HUDEP-2 (cell line): ENCODE results near the gene SPTLC1.
A peak's percentile ranks its signal among the peaks of the same experiment; 100 is the strongest.
"Not testable (repeated sequence)": the region's sequence is repeated elsewhere in the genome, so short reads cannot be mapped to it uniquely, and the experiment has no call there.

Source experiments
- DNase-seq, 76 experiments: peaks; one replicate each; lab custom pipeline; 2025; ENCODE audit not compliant: unreplicated experiment in 76 of 76; lab: John Stamatoyannopoulos, UW

SPTLC1 gene

GRCh38 chr9:92141144-92142129 is 26.2 kb upstream of the SPTLC1 start:
- peak in 2 of 76 experiments; percentile 3 to 10 for DNase-seq

GRCh38 chr9:92140754-92141143 is 25.5 kb upstream of the SPTLC1 start:
- no peak for DNase-seq

- DNase-seq: peak in 69 of 76 experiments; percentile 1 to 80 (median 51)
Measured at GRCh38 chr9:92140074-92140753, 25.0 kb upstream of the SPTLC1 start.

- peak in 1 of 76 experiments; percentile 15 for DNase-seq
Measured at GRCh38 chr9:92138960-92139540, 23.8 kb upstream of the SPTLC1 start.

GRCh38 chr9:92138157-92138959 is 23.1 kb upstream of the SPTLC1 start:
- peak in 58 of 76 experiments; percentile 3 to 74 (median 42) for DNase-seq

- DNase-seq: no peak
Measured at GRCh38 chr9:92136184-92136858, 21.1 kb upstream of the SPTLC1 start.

- no peak for DNase-seq
Measured at GRCh38 chr9:92135576-92135975, 20.4 kb upstream of the SPTLC1 start.

- DNase-seq: peak in 62 of 76 experiments; percentile 1 to 74 (median 48)
Measured at GRCh38 chr9:92133949-92134604, 18.9 kb upstream of the SPTLC1 start.

GRCh38 chr9:92132913-92133312 is 17.7 kb upstream of the SPTLC1 start:
- not testable (repeated sequence) for DNase-seq

- DNase-seq: no peak
Measured at GRCh38 chr9:92132501-92132900, 17.3 kb upstream of the SPTLC1 start.

GRCh38 chr9:92122800-92123199 is 7.6 kb upstream of the SPTLC1 start:
- DNase-seq: no peak

- no peak for DNase-seq
Measured at GRCh38 chr9:92122061-92122460, 6.8 kb upstream of the SPTLC1 start.

- DNase-seq: no peak
Measured at GRCh38 chr9:92121265-92121664, 6.1 kb upstream of the SPTLC1 start.

GRCh38 chr9:92120138-92120537 is 4.9 kb upstream of the SPTLC1 start:
- DNase-seq: no peak

GRCh38 chr9:92119586-92119985 is 4.4 kb upstream of the SPTLC1 start:
- DNase-seq: no peak

GRCh38 chr9:92108122-92108521 is 7.1 kb downstream of the SPTLC1 start:
- no peak for DNase-seq

- not testable (repeated sequence) for DNase-seq
Measured at GRCh38 chr9:92105446-92106225, 9.6 kb downstream of the SPTLC1 start.

GRCh38 chr9:92103601-92104000 is 11.6 kb downstream of the SPTLC1 start:
- not testable (repeated sequence) for DNase-seq
